OCI-LY3 (cell line): ENCODE measurements around the gene YBX2.

ENCODE experiments used
- H2AFZ ChIP-seq: fragments of 200-600, 300-600 bp; shearing (Covaris generic); 2 replicates; pipeline ENCODE4 v1.6.0; 2014; ENCODE audit warnings: antibody characterized with exemption, low read depth, low read length
- H3K27ac ChIP-seq: fragments of 200-600, 300-600 bp; sonication (generic); 2 replicates; pipeline ENCODE4 v1.5.1; 2014; ENCODE audit warnings: mild to moderate bottlenecking, low read length, moderate library complexity, mixed read lengths
- H3K27me3 ChIP-seq: fragments of 200-600, 300-600 bp; sonication (generic); 2 replicates; pipeline ENCODE4 v1.6.1; 2014; ENCODE audit warnings: low read depth, low read length, mixed read lengths
- H3K36me3 ChIP-seq: fragments of 200-600, 300-600 bp; sonication (generic); replicated peaks from 2 replicates; pipeline ENCODE3; 2014; ENCODE audit warnings: low read depth, low read length, mixed read lengths
- H3K4me1 ChIP-seq: fragments of 300-600, 200-600 bp; sonication (generic); 2 replicates; pipeline ENCODE4 v1.6.1; 2014; ENCODE audit warnings: low read length, mixed read lengths
- H3K4me2 ChIP-seq: fragments of 200-600, 300-600 bp; sonication (generic); 2 replicates; pipeline ENCODE4 v1.6.1; 2014; ENCODE audit warnings: low read length, mixed read lengths
- H3K4me3 ChIP-seq: fragments of 300-600, 200-600 bp; sonication (generic); 2 replicates; pipeline ENCODE4 v1.5.1; 2014; ENCODE audit warnings: antibody characterized with exemption, mild to moderate bottlenecking, low read length, moderate library complexity
- H3K79me2 ChIP-seq: fragments of 300-600, 200-600 bp; shearing (Covaris generic); 2 replicates; pipeline ENCODE4 v1.6.1; 2014; ENCODE audit warnings: mild to moderate bottlenecking, low read length, mixed read lengths
- H3K9ac ChIP-seq: fragments of 300-600, 200-600 bp; shearing (Covaris generic); 2 replicates; pipeline ENCODE4 v1.6.0; 2014; ENCODE audit warnings: mild to moderate bottlenecking, low read length, moderate library complexity
- H3K9me3 ChIP-seq: fragments of 200-600, 300-600 bp; shearing (Covaris generic); 2 replicates; pipeline ENCODE4 v1.6.1; 2014; ENCODE audit warnings: low read length, mixed read lengths; ENCODE audit not compliant: insufficient read depth
- H4K20me1 ChIP-seq: fragments of 200-600, 300-600 bp; sonication (generic); 2 replicates; pipeline ENCODE4 v1.6.1; 2016; ENCODE audit warnings: low read length, mixed read lengths; ENCODE audit not compliant: insufficient read depth
- CTCF ChIP-seq: fragments of 200-600, 300-600 bp; sonication (generic); IDR thresholded peaks from 2 replicates; pipeline ENCODE4 v1.5.1; 2014; ENCODE audit warnings: antibody characterized with exemption, low read length, low read depth
- EZH2phosphoT487 ChIP-seq: fragments of 200-600 bp; shearing (Covaris generic); IDR thresholded peaks from 2 replicates; pipeline ENCODE4 v1.6.1; 2018; ENCODE audit warnings: antibody characterized with exemption, mixed run types, low read depth

YBX2 gene

GRCh38 chr17:7328009-7328408 lies 33.6 kb upstream of the YBX2 start:
- H3K4me1 ChIP-seq, result peaks cover 30% of the 10 kb centered on the region
- H3K79me2 ChIP-seq, result peaks cover 16% of the 10 kb centered on the region
- H4K20me1 ChIP-seq, result no peaks in the 10 kb centered on the region
- no peak overlapping the region for H3K27ac ChIP-seq
- H2AFZ ChIP-seq, result no peak overlapping the region
- H3K27me3 ChIP-seq, result no peaks in the 10 kb centered on the region
- peaks cover 11% of the 10 kb centered on the region for H3K36me3 ChIP-seq
- no peaks in the 10 kb centered on the region for H3K9me3 ChIP-seq
- TF ChIP-seq EZH2phosphoT487 (no peak), CTCF (no peak)
- peak overlapping the region; percentile 88 for H3K4me3 ChIP-seq
- H3K4me2 ChIP-seq, result peak overlapping the region; percentile 92
- H3K9ac ChIP-seq, result peak overlapping the region; percentile 94

- H3K4me3 ChIP-seq, result no peak overlapping the region
- H3K36me3 ChIP-seq, result peaks cover 16% of the 10 kb centered on the region
- H3K79me2 ChIP-seq, result peaks cover 16% of the 10 kb centered on the region
- no peak overlapping the region for H3K9ac ChIP-seq
- peaks cover 29% of the 10 kb centered on the region for H3K4me1 ChIP-seq
- no peak overlapping the region for H2AFZ ChIP-seq
- H3K9me3 ChIP-seq, result no peaks in the 10 kb centered on the region
- no peak overlapping the region for H3K27ac ChIP-seq
- TF ChIP-seq EZH2phosphoT487, result no peak
- no peak for TF ChIP-seq CTCF
- peak overlapping the region; percentile 92 for H3K4me2 ChIP-seq
- no peaks in the 10 kb centered on the region for H4K20me1 ChIP-seq
- H3K27me3 ChIP-seq, result no peaks in the 10 kb centered on the region
Observed at GRCh38 chr17:7327501-7327900, 33.1 kb upstream of the YBX2 start.

GRCh38 chr17:7327056-7327455 lies 32.6 kb upstream of the YBX2 start:
- peaks cover 17% of the 10 kb centered on the region for H3K36me3 ChIP-seq
- H2AFZ ChIP-seq, result no peak overlapping the region
- no peak overlapping the region for H3K27ac ChIP-seq
- H3K9me3 ChIP-seq, result no peaks in the 10 kb centered on the region
- H3K79me2 ChIP-seq, result peaks cover 16% of the 10 kb centered on the region
- no peaks in the 10 kb centered on the region for H3K27me3 ChIP-seq
- no peaks in the 10 kb centered on the region for H4K20me1 ChIP-seq
- H3K4me2 ChIP-seq, result no peak overlapping the region
- no peak overlapping the region for H3K9ac ChIP-seq
- H3K4me3 ChIP-seq, result no peak overlapping the region
- peaks cover 24% of the 10 kb centered on the region for H3K4me1 ChIP-seq
- TF ChIP-seq EZH2phosphoT487 (no peak), CTCF (no peak)

GRCh38 chr17:7326186-7326585 lies 31.7 kb upstream of the YBX2 start:
- Histone ChIP-seq H3K36me3 (peaks cover 17% of the 10 kb centered on the region), H3K4me2 (no peak overlapping the region), H3K79me2 (peaks cover 16% of the 10 kb centered on the region), H3K4me1 (peaks cover 16% of the 10 kb centered on the region), H4K20me1 (no peaks in the 10 kb centered on the region), H3K27me3 (no peaks in the 10 kb centered on the region), H3K4me3 (no peak overlapping the region), H3K9me3 (no peaks in the 10 kb centered on the region), H3K27ac (no peak overlapping the region), H3K9ac (no peak overlapping the region), H2AFZ (no peak overlapping the region)
- no peak for TF ChIP-seq CTCF
- TF ChIP-seq EZH2phosphoT487, result no peak
